GM18508 (cell line): ENCODE data around the gene IPCEF1.

Experiments
- ATAC-seq: cut with Tn5 transposase; IDR thresholded peaks from one replicate; pipeline ENCODE4 v1.9.1; 2021; ENCODE audit warnings: moderate number of reproducible peaks; ENCODE audit not compliant: insufficient read depth, unreplicated experiment

Gene IPCEF1

GRCh38 chr6:154123155-154123956, 233.2 kb downstream of the IPCEF1 start:
- no peak for ATAC-seq

DNA sequence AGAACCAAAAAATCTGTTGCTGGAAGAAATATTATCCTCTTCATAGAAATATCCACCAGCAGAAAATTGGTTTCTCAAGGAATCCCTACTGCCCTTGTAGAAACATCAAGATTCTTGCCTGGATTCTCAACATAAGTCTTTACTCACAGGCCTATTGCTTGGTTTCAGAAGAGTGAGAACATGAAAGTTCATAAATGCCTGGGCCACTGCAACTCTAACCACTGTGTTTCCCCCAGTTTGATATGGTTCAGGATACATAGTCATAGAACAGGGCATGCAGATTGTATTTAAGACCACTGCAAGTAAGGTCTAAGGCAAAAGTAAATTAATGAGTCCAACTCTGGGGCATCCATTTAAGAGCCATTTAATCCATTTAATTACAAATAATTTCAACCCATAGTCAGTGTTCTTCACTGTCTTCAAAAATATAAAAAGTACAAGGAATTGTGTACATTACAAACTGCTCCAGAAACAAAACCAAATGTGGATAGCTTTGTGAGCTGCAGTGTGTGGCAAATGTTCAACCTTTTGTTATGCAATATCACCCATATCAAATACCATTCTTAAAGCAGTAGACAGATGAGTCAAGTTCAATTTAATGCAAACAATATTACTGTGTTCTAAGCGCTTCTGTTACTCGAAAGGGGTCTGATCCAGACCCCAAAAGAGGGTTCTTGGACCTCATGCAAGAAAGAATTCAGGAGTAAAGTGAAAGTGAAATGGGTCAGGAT, 234.2 kb downstream of the IPCEF1 start:
- no peak for ATAC-seq

DNA sequence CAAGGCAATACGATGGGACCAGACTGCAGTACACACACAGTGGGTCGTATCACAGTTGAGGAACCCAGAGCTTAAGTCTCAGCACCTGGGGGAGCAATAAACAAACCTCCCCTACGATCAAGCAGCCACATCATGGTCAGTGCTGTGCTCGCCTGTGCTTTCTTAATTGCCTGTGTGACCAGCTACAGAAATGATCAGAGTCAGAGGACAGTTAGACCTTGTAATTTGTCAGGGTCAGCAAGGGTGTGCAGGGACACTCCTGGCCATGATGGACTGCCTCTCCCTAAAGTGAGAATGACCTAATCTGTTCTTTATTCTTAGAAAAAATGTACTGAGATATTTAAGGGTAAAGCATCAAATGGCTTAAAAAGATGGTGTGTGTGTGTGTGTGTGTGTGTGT, 239.1 kb downstream of the IPCEF1 start:
- no peak for ATAC-seq

GRCh38 chr6:154113392-154113791, 243.2 kb downstream of the IPCEF1 start:
- ATAC-seq, result no peak

- ATAC-seq, result no peak
These were observed 244.3 kb downstream of the IPCEF1 start for GRCh38 chr6:154112181-154112809.

- no peak for ATAC-seq
These were observed 245.6 kb downstream of the IPCEF1 start for GRCh38 chr6:154111025-154111424.

DNA sequence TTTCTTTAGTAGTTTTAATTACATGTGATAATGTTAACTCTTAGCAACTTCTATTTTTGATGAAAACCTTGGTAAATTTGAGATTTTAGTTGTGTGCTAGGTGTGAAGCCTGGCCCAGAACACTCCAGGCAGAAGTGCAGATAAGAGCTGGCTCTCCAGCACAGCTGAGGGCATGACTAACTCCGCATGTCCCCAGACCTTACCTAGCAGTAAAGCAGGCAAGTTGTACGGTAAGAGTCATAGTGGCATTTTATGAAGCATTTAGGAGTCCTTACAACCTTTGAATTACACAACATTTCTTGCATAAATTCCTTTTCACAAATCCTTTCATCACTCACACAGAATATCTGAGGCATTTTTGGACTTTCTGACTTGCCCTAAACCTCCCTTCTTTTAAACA, 250.4 kb downstream of the IPCEF1 start:
- ATAC-seq, result no peak
